LoVo (cell line): ENCODE measurements around the gene BEGAIN.
A peak's percentile ranks its signal among the peaks of the same experiment; 100 is the strongest.

ENCODE experiments used
- DNase-seq: peaks from one replicate; pipeline ENCODE4 v3.0.0-alpha.2; 2016; ENCODE audit warnings: low spot score

BEGAIN gene

DNA sequence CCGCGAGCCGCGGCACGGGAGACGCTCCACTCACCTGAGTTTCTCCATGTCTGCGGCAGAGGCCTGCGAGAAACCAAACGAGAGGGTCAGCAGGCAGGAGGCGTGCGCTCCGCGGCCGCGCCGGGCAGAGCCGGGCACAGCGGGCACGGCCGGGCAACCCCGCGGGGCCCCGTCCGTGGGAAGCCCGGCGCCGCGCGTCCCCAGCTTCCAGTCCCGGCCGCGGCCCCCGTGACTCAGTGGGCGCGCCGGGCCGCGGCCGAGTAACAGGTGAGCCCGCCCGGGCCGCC, 19.4 kb downstream of the BEGAIN start:
- DNase-seq = no peak

GRCh38 chr14:100567009-100567876, 20.0 kb downstream of the BEGAIN start:
- DNase-seq = no peak

DNA sequence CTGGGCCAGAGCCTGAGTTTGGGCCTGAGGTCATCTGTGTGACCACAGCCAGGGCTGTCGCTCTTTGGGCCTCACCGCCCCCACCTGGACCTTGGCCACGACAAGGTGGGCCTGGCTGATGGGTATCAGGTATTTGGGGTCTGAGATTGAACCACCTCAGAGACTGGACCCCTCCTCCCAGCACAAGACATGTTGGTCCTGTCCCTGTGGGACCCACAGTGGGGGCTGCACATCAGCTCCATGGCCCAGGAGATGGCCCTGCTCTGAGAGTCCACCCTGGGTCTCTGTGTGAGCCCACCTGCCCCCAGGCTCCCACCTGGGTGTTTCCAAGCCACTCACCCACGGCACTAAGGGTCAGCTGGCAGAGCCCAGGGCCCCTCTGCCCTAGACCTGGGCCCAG, 20.6 kb downstream of the BEGAIN start:
- DNase-seq = no peak

GRCh38 chr14:100566119-100566518, 21.1 kb downstream of the BEGAIN start:
- no peak for DNase-seq

DNA sequence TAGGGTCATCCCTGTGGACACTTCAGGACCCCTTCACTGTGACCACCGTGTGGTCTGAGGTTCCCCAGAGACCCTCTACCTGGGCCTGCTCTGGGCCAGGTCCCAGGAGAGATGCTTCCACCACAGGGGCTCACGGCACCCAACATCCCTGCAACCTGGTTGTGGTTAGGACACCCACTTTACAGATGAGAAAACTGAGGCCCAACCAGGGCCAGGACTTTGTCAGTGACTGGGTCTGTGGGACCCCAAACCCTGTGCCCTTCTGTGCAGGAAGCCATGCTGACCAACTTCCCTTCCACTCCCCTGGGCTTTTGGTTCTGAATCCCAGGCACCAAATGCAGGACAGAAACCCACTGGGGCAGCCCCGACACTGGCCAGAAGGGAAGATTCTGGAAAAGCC, 21.6 kb downstream of the BEGAIN start:
- DNase-seq = no peak

GRCh38 chr14:100564512-100564911, 22.7 kb downstream of the BEGAIN start:
- DNase-seq = no peak

- DNase-seq = no peak
Measured at GRCh38 chr14:100562751-100563150, 24.5 kb downstream of the BEGAIN start.

GRCh38 chr14:100561005-100561404, 26.2 kb downstream of the BEGAIN start:
- no peak for DNase-seq

DNA sequence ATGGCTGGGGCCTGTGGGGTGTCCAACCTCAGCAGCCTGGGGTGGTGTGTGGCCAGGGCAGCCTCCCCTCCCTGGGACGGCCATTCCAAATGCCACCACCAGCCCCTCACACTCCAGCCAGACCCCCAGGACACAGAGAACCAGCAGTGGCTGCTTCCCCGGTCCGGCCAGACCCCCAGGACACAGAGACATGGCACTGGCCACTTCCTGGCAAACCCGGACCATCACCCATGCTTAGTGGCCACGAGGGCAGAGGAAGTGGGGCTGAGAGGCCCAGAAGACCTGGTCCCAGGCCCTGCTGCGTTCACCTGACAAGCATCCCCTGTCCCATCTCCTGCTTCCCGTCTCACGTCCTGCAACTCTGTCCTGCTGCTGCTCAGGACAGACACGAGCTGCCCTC, 26.7 kb downstream of the BEGAIN start:
- no peak for DNase-seq

GRCh38 chr14:100559455-100559854, 27.8 kb downstream of the BEGAIN start:
- DNase-seq = no peak

DNA sequence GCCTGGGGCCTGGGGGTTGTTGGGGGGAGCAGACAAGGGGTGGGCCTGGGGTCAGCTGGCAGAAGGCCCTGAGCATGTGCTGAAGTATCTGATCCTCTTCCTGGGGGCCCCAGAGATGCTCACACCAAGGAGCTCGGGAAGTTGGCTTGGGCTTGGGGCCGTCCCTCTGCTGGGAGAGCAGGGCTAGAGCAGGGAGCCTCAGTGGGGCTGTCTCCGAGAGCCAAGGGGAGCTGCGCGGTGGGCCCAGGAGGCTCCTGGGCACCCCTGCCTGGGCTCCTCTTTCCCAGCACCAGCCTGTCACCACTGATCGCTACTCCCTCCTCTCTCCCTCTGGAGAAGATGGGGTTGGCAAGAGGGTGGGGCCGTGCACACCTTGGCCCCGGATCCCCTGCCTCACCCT, 28.3 kb downstream of the BEGAIN start:
- DNase-seq = no peak

GRCh38 chr14:100558226-100558625, 29.0 kb downstream of the BEGAIN start:
- no peak for DNase-seq

GRCh38 chr14:100557658-100558057, 29.6 kb downstream of the BEGAIN start:
- no peak for DNase-seq

- DNase-seq = no peak
Measured at GRCh38 chr14:100556936-100557505, 30.2 kb downstream of the BEGAIN start.

DNA sequence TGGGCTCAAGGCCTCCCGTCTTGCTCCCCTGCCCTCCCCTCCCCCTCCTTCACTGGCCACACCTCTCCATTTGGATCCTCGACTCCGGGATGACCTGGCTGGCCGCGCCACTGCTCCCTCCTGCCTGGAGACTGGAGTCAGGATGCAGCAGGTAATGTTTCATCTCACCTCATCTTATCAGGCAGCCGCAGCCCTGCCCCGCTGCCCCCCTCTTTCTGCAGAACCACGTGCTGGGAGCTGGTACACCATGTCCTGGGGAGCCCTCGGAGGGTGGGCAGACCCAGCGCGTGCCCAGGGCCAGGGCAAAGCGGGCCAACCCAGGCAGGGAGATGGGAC, 31.1 kb downstream of the BEGAIN start:
- DNase-seq = no peak

GRCh38 chr14:100555436-100556139, 31.6 kb downstream of the BEGAIN start:
- DNase-seq = no peak

- no peak for DNase-seq
Measured at GRCh38 chr14:100554696-100555320, 32.4 kb downstream of the BEGAIN start.

- peak; percentile 75 for DNase-seq
Measured at GRCh38 chr14:100554082-100554677, 33.0 kb downstream of the BEGAIN start.

DNA sequence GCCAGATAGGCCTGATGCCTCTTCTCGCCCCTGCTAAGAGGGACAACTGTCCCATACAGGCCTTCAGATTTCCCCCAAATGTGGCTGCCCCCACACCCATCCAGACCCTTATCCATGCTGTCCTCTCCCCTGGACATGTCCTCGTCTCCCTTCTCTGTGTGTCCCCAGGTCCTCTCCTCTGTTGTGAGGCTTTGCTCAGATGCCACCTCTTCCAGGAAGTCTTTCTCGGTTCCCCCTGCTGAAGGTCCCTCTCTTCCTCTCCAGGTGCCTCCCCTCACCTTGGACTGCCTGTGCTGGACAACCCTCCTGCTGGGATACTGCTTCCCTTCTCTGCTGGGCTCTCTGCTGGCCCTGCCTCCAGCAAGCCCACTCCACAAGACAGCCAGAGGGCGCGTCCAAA, 33.7 kb downstream of the BEGAIN start:
- no peak for DNase-seq

DNA sequence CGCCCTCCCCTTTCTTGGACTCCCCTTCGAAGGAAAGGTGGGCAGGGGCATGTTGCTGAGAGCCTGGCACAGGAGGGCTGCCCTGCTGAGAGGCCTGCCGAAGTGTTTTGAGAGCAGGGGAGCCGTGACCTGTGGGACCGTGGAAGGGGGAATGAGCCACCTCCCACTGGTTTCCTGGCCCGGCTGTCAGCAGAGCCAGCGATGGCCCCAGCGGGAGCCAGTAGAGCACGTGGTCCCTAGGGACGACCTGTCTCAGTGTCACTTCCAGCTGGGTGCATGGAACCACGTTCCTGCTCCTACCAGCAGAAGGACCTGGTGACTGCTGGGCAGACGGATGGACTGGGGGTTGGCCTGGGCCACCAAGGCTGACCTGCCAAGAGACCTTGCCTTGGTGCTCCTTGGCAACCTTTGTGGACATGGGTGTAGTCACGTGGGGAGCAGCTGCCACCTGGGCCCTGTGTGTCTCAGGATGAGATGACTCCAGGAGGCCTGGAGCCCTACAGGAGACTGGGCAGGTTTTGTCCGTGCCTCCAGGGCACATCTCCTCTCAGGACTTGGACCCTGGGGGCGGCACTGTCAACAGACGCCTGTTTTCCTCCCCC, 34.6 kb downstream of the BEGAIN start:
- DNase-seq = no peak

DNA sequence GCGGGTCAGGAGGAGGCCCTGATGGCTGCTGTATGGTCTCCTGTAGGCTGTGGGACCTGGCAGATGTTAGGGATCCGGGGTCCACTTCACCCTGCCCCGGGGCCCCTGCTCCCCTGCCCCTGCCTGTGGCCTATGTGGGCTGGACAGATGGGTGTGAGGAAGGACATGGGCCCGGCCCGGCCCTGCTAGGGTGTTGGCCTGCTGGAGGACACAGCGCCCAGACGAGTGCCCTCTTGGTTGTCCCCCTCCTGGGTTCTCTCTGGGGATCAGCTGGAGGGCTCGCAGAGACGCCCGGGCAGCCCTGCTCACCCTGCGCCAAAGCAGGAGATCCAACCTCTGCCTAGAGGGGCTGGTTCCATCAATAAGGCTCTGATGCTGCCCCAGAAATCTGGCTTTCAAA, 36.2 kb downstream of the BEGAIN start:
- DNase-seq = no peak
